SK-N-SH (cell line): Measurements from ENCODE around the gene OPCML. TPM values are rescaled to one million over a fixed set of nuclear protein-coding genes. Genes with fewer than 3 reads are reported as not detected.

ENCODE experiments used
- CTCF ChIA-PET: fragments of 300-600, 350-600 bp; formaldehyde crosslinking; extraction: SDS; loops from one replicate; lab custom pipeline; 2021; lab: Yijun Ruan, JAX
- POLR2A ChIA-PET: fragments of 350-600 bp; sonication (Branson Sonifier 250); formaldehyde crosslinking; extraction: SDS; loops from one replicate; lab custom pipeline; 2020; ENCODE audit warnings: antibody characterized with exemption, inconsistent platforms; lab: Yijun Ruan, JAX
- DNase-seq: peaks from one replicate; pipeline ENCODE4 v3.0.0; 2012
- H2AFZ ChIP-seq: fragments of 200-600 bp; sonication (generic); 2 replicates; pipeline ENCODE4 v1.8.1; 2016; ENCODE audit warnings: antibody characterized with exemption, mild to moderate bottlenecking, low read depth
- H3F3A ChIP-seq: fragments of 200-600 bp; sonication (generic); replicated peaks from 2 replicates; pipeline ENCODE3; 2016; ENCODE audit warnings: antibody characterized with exemption, mild to moderate bottlenecking; ENCODE audit not compliant: insufficient read depth
- H3K27ac ChIP-seq, 2 experiments: fragments of 200-500 bp in 1 of 2; fragments of 200-600 bp in 1 of 2; sonication (Bioruptor generic) in 1 of 2; sonication (generic), shearing (Covaris generic) in 1 of 2; 2 replicates each; pipeline versions ENCODE4 v1.5.1 to v1.6.1; 2014 to 2016; ENCODE audit warnings: low read depth in 2 of 2, inconsistent platforms in 1 of 2, low read length in 1 of 2, mild to moderate bottlenecking in 1 of 2, mixed read lengths in 1 of 2
- H3K27me3 ChIP-seq: fragments of 200-600 bp; sonication (generic), shearing (Covaris generic); 2 replicates; pipeline ENCODE4 v1.6.1; 2016; ENCODE audit warnings: mixed run types; ENCODE audit not compliant: insufficient read depth
- H3K36me3 ChIP-seq, 2 experiments: fragments of 200-500 bp in 1 of 2; fragments of 200-600 bp in 1 of 2; sonication (Bioruptor generic) in 1 of 2; sonication (generic) in 1 of 2; replicated peaks in 1 of 2; 2 replicates each; pipeline versions ENCODE3 to v1.5.1; 2014 to 2016; ENCODE audit warnings: low read length in 1 of 2, mild to moderate bottlenecking in 1 of 2; ENCODE audit not compliant: insufficient read depth in 2 of 2, control insufficient read depth in 1 of 2
- H3K4me1 ChIP-seq, 2 experiments: fragments of 200-500 bp in 1 of 2; fragments of 200-600 bp in 1 of 2; sonication (Bioruptor generic) in 1 of 2; sonication (generic), shearing (Covaris generic) in 1 of 2; 2 replicates each; pipeline versions ENCODE4 v1.5.1 to v1.6.1; 2014 to 2016; ENCODE audit warnings: low read depth in 1 of 2, low read length in 1 of 2, mixed run types in 1 of 2; ENCODE audit not compliant: insufficient read depth in 2 of 2, control insufficient read depth in 1 of 2
- H3K4me2 ChIP-seq: fragments of 200-600 bp; sonication (generic), shearing (Covaris generic); 2 replicates; pipeline ENCODE4 v1.6.1; 2017; ENCODE audit warnings: mixed run types
- H3K4me3 ChIP-seq, 2 experiments: fragments of 200-500 bp in 1 of 2; fragments of 200-600 bp in 1 of 2; sonication (Bioruptor generic) in 1 of 2; sonication (generic), shearing (Covaris generic) in 1 of 2; 2 replicates each; pipeline versions ENCODE4 v1.5.1 to v1.8.1; 2014 to 2016; ENCODE audit warnings: low read depth in 2 of 2, inconsistent platforms in 1 of 2, low read length in 1 of 2, mild to moderate bottlenecking in 1 of 2, mixed read lengths in 1 of 2, moderate library complexity in 1 of 2
- H3K79me2 ChIP-seq: fragments of 200-600 bp; sonication (generic); 2 replicates; pipeline ENCODE4 v1.8.1; 2017; ENCODE audit warnings: mild to moderate bottlenecking; ENCODE audit not compliant: insufficient read depth
- H3K9ac ChIP-seq: fragments of 200-600 bp; sonication (generic); 2 replicates; pipeline ENCODE4 v1.6.1; 2017; ENCODE audit warnings: mixed run types
- H3K9me2 ChIP-seq: fragments of 200-600 bp; sonication (generic); 2 replicates; pipeline ENCODE4 v1.6.1; 2017; ENCODE audit warnings: mixed run types
- H3K9me3 ChIP-seq: fragments of 200-600 bp; sonication (generic); 2 replicates; pipeline ENCODE4 v1.6.1; 2017; ENCODE audit warnings: mixed run types, mild to moderate bottlenecking, moderate library complexity
- H4K20me1 ChIP-seq: fragments of 200-600 bp; sonication (generic); 2 replicates; pipeline ENCODE4 v1.6.1; 2017; ENCODE audit warnings: mild to moderate bottlenecking, mixed run types; ENCODE audit not compliant: insufficient read depth
- CHD2 ChIP-seq: fragments of 150-350 bp; IDR thresholded peaks from 2 replicates; pipeline ENCODE4 v1.6.1; 2018; ENCODE audit warnings: low read length; ENCODE audit not compliant: partially characterized antibody
- ELF1 ChIP-seq: IDR thresholded peaks from 2 replicates; pipeline ENCODE4 v1.4.0; 2012
- FOSL2 ChIP-seq: IDR thresholded peaks from 2 replicates; pipeline ENCODE4 v1.4.0; 2012; ENCODE audit warnings: low read depth, mild to moderate bottlenecking, moderate library complexity, borderline replicate concordance
- FOXM1 ChIP-seq: IDR thresholded peaks from 2 replicates; pipeline ENCODE4 v1.4.0; 2012; ENCODE audit warnings: low read depth, mild to moderate bottlenecking
- GABPA ChIP-seq: IDR thresholded peaks from 2 replicates; pipeline ENCODE4 v1.4.0; 2012; ENCODE audit warnings: low read depth, mild to moderate bottlenecking
- IRF3 ChIP-seq: fragments of 150-350 bp; IDR thresholded peaks from 2 replicates; pipeline ENCODE4 v1.6.1; 2016; ENCODE audit warnings: mild to moderate bottlenecking, low read depth, low read length
- MEF2A ChIP-seq: IDR thresholded peaks from 2 replicates; pipeline ENCODE4 v1.4.0; 2012; ENCODE audit warnings: low read depth, borderline replicate concordance
- POLR2AphosphoS5 ChIP-seq: IDR thresholded peaks from 2 replicates; pipeline ENCODE4 v1.6.1; 2012; ENCODE audit warnings: low read depth, low read length
- RXRA ChIP-seq: IDR thresholded peaks from 2 replicates; pipeline ENCODE4 v1.4.0; 2012; ENCODE audit warnings: low read depth, mild to moderate bottlenecking, borderline replicate concordance
- TAF1 ChIP-seq: IDR thresholded peaks from 2 replicates; pipeline ENCODE4 v1.6.1; 2012; ENCODE audit warnings: low read depth, mild to moderate bottlenecking, low read length, moderate library complexity, borderline replicate concordance
- TCF12 ChIP-seq: IDR thresholded peaks from 2 replicates; pipeline ENCODE4 v1.4.0; 2012
- USF1 ChIP-seq: IDR thresholded peaks from 2 replicates; pipeline ENCODE4 v1.4.0; 2012; ENCODE audit warnings: low read depth, borderline replicate concordance
- USF2 ChIP-seq: fragments of 150-350 bp; IDR thresholded peaks from 2 replicates; pipeline ENCODE4 v1.6.1; 2017; ENCODE audit warnings: antibody characterized with exemption, low read length, low read depth, borderline replicate concordance
- WGBS: methylation state at CpG from one replicate; pipeline ENCODE4 v1.1.6; 2017; ENCODE audit warnings: low lambda C conversion rate; 5-methylcytosine and 5-hydroxymethylcytosine counted together
- polyA plus RNA-seq, 3 experiments: library from polyadenylated mRNA; depleted of rRNA; stranded (reverse); fragments of >200 nt; gene quantifications; 2 replicates each; pipeline ENCODE4 v1.2.3, GENCODE V29; 2012
- TF ChIP-seq, protein P1 (sequence below): fragments of 200-600 bp; sonication (generic); IDR thresholded peaks from 2 replicates; pipeline ENCODE4 v1.6.1; 2017; ENCODE audit warnings: antibody characterized with exemption, mild to moderate bottlenecking, moderate library complexity

The OPCML gene
- polyA plus RNA-seq, 1 of the 3 experiments (the other 2 are of a cell fraction), result not detected

- no peak overlapping the region for H3K9ac ChIP-seq
- WGBS, result 32% methylated on average over 9 of the region's 104 CpGs
- no peaks in the 10 kb centered on the region for H3K36me3 ChIP-seq
- H3K4me3 ChIP-seq, result peak overlapping the region; percentile 21 to 44; a peak in 1 of 4 replicates
- no peaks in the 10 kb centered on the region; a peak in 1 of 4 replicates for H3K4me1 ChIP-seq
- peaks cover 4% of the 10 kb centered on the region; the same call in 1 of the 2 replicates for H3K27me3 ChIP-seq
- no peaks in the 10 kb centered on the region for H3F3A ChIP-seq
- no peak overlapping the region for H3K27ac ChIP-seq
- no peaks in the 10 kb centered on the region for H3K9me2 ChIP-seq
- no peaks in the 10 kb centered on the region for H3K79me2 ChIP-seq
- no peak for TF ChIP-seq FOSL2
- no peak for TF ChIP-seq MEF2A
- no peaks in the 10 kb centered on the region for H3K9me3 ChIP-seq
- no peaks in the 10 kb centered on the region for H4K20me1 ChIP-seq
- DNase-seq, result peak; percentile 70
- ChIA-PET CTCF (interaction anchor here (0.6 to 1.4 kb wide), 14 partner anchors 8 to 1250 kb away, joined by 3 to 7 read pairs (median 3); no protein-coding TSS in a partner anchor), POLR2A (no interaction called here)
- H2AFZ ChIP-seq, result no peak overlapping the region
- peak overlapping the region; percentile 57; the same call in 1 of the 2 replicates for H3K4me2 ChIP-seq
Measured at GRCh38 chr11:132943706-132944568, 588.4 kb downstream of the OPCML start.

GRCh38 chr11:132943357-132943705 is 589.0 kb downstream of the OPCML start:
- 2% methylated on average over 16 of the region's 17 CpGs for WGBS
- H3F3A ChIP-seq, result no peaks in the 10 kb centered on the region
- H4K20me1 ChIP-seq, result no peaks in the 10 kb centered on the region
- CTCF ChIA-PET, result interaction anchor here (0.6 to 1.5 kb wide), 15 partner anchors 9 to 1249 kb away, joined by 3 to 7 read pairs (median 3); no protein-coding TSS in a partner anchor
- H3K79me2 ChIP-seq, result no peaks in the 10 kb centered on the region
- H2AFZ ChIP-seq, result no peak overlapping the region
- H3K4me1 ChIP-seq, result no peaks in the 10 kb centered on the region; a peak in 1 of 4 replicates
- H3K27me3 ChIP-seq, result peaks cover 4% of the 10 kb centered on the region; the same call in 1 of the 2 replicates
- TF ChIP-seq CHD2 (no peak), USF1 (no peak), IRF3 (no peak), USF2 (no peak), RXRA (no peak), TCF12 (no peak), TAF1 (no peak), FOXM1 (no peak), ELF1 (no peak), GABPA (no peak), POLR2AphosphoS5 (no peak)
- TF ChIP-seq, protein P1, sequence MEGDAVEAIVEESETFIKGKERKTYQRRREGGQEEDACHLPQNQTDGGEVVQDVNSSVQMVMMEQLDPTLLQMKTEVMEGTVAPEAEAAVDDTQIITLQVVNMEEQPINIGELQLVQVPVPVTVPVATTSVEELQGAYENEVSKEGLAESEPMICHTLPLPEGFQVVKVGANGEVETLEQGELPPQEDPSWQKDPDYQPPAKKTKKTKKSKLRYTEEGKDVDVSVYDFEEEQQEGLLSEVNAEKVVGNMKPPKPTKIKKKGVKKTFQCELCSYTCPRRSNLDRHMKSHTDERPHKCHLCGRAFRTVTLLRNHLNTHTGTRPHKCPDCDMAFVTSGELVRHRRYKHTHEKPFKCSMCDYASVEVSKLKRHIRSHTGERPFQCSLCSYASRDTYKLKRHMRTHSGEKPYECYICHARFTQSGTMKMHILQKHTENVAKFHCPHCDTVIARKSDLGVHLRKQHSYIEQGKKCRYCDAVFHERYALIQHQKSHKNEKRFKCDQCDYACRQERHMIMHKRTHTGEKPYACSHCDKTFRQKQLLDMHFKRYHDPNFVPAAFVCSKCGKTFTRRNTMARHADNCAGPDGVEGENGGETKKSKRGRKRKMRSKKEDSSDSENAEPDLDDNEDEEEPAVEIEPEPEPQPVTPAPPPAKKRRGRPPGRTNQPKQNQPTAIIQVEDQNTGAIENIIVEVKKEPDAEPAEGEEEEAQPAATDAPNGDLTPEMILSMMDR, result no peak
- peak overlapping the region; percentile 57; the same call in 1 of the 2 replicates for H3K4me2 ChIP-seq
- H3K9ac ChIP-seq, result no peak overlapping the region
- POLR2A ChIA-PET, result no interaction called here
- DNase-seq, result no peak
- H3K9me2 ChIP-seq, result no peaks in the 10 kb centered on the region
- H3K27ac ChIP-seq, result no peak overlapping the region
- H3K4me3 ChIP-seq, result peak overlapping the region; percentile 21 to 44; a peak in 2 of 4 replicates
- H3K36me3 ChIP-seq, result no peaks in the 10 kb centered on the region
- no peaks in the 10 kb centered on the region for H3K9me3 ChIP-seq
